HG02870 (cell line): ENCODE results near the gene RIN3.

ENCODE experiments used
- ATAC-seq: cut with Tn5 transposase; IDR thresholded peaks from one replicate; pipeline ENCODE4 v1.9.1; 2021; ENCODE audit warnings: mild to moderate bottlenecking, moderate library complexity; ENCODE audit not compliant: unreplicated experiment

The RIN3 gene

GRCh38 chr14:92590941-92591340 lies 77.4 kb downstream of the RIN3 start:
- ATAC-seq: no peak

- ATAC-seq: no peak
Measured at GRCh38 chr14:92591346-92591745, 77.8 kb downstream of the RIN3 start.

- ATAC-seq: no peak
Measured at GRCh38 chr14:92595267-92595666, 81.7 kb downstream of the RIN3 start.

GRCh38 chr14:92596331-92596907 lies 82.8 kb downstream of the RIN3 start:
- ATAC-seq: no peak

- no peak for ATAC-seq
Measured at GRCh38 chr14:92597906-92598905, 84.6 kb downstream of the RIN3 start.

GRCh38 chr14:92599811-92600210 lies 86.2 kb downstream of the RIN3 start:
- no peak for ATAC-seq

GRCh38 chr14:92600318-92601053 lies 86.9 kb downstream of the RIN3 start:
- no peak for ATAC-seq

- no peak for ATAC-seq
Measured at GRCh38 chr14:92601131-92601710, 87.6 kb downstream of the RIN3 start.

- ATAC-seq: no peak
Measured at GRCh38 chr14:92601757-92602417, 88.3 kb downstream of the RIN3 start.

GRCh38 chr14:92603309-92604242 lies 90.0 kb downstream of the RIN3 start:
- no peak for ATAC-seq

GRCh38 chr14:92605274-92605940 lies 91.8 kb downstream of the RIN3 start:
- ATAC-seq: no peak

GRCh38 chr14:92607251-92607650 lies 93.7 kb downstream of the RIN3 start:
- ATAC-seq: no peak

GRCh38 chr14:92607702-92608429 lies 94.3 kb downstream of the RIN3 start:
- ATAC-seq: no peak

- no peak for ATAC-seq
Measured at GRCh38 chr14:92609955-92610354, 96.4 kb downstream of the RIN3 start.

GRCh38 chr14:92610849-92611271 lies 97.3 kb downstream of the RIN3 start:
- ATAC-seq: no peak

GRCh38 chr14:92613008-92613658 lies 99.6 kb downstream of the RIN3 start:
- ATAC-seq: no peak

GRCh38 chr14:92613681-92614260 lies 100.2 kb downstream of the RIN3 start:
- no peak for ATAC-seq
